Uterus (tissue), 2 donors: ENCODE results near the gene COL23A1.

Experiments
- CTCF ChIP-seq, 4 experiments: fragments of 200-600 bp in 2 of 4; fragments of 450-650 bp in 2 of 4; sonication (generic) in 2 of 4; IDR thresholded peaks; one replicate each; pipeline ENCODE4 v1.5.1; 2016 to 2019; ENCODE audit warnings: antibody characterized with exemption in 4 of 4, mild to moderate bottlenecking in 2 of 4, moderate library complexity in 1 of 4
- POLR2A ChIP-seq, 2 donors: fragments of 450-650 bp; IDR thresholded peaks; one replicate each; pipeline ENCODE4 v1.6.1; 2016; ENCODE audit warnings: antibody characterized with exemption in 2 of 2, mild to moderate bottlenecking in 1 of 2, moderate library complexity in 1 of 2

- TF ChIP-seq CTCF (IDR thresholded peaks at IDR 0.05) (peak; percentile 20 to 45 (median 34)), POLR2A (IDR thresholded peaks at IDR 0.05) (no peak)
Measured at GRCh38 chr5:178551059-178551458, 39.1 kb downstream of the COL23A1 start.
